Mesothelial cell of epicardium (in vitro differentiated cells): ENCODE results near the gene OR10X1. TPM values are rescaled to one million over a fixed set of nuclear protein-coding genes. Genes with fewer than 3 reads are reported as not detected.

ENCODE experiments used
- DNase-seq, 2 experiments: peaks; one replicate each; pipeline ENCODE4 v3.0.0; 2021; ENCODE audit warnings: low spot score in 2 of 2; ENCODE audit not compliant: unreplicated experiment in 2 of 2
- H3K27ac Mint-ChIP-seq: 2 replicates; pipeline ENCODE4 v1.8.0; 2021; ENCODE audit warnings: mixed read lengths
- H3K27me3 Mint-ChIP-seq: 2 replicates; pipeline ENCODE4 v1.8.0; 2021; ENCODE audit warnings: low read depth, mixed read lengths
- H3K36me3 Mint-ChIP-seq: 2 replicates; pipeline ENCODE4 v1.8.0; 2021; ENCODE audit warnings: mixed read lengths
- H3K4me1 Mint-ChIP-seq: 2 replicates; pipeline ENCODE4 v1.8.0; 2021; ENCODE audit warnings: mixed read lengths
- H3K4me3 Mint-ChIP-seq: 2 replicates; pipeline ENCODE4 v1.8.0; 2021; ENCODE audit warnings: mild to moderate bottlenecking, moderate library complexity, mixed read lengths
- H3K9me3 Mint-ChIP-seq: 2 replicates; pipeline ENCODE4 v1.8.0; 2021; ENCODE audit warnings: mixed read lengths
- CTCF ChIP-seq: fragments of 200-600 bp; sonication (generic); IDR thresholded peaks from one replicate; pipeline ENCODE4 v1.5.0; 2021; ENCODE audit warnings: antibody characterized with exemption; ENCODE audit not compliant: unreplicated experiment
- total RNA-seq: library from RNA; stranded (reverse); gene quantifications from 3 replicates; pipeline ENCODE4 v1.2.1, GENCODE V29; 2021

OR10X1 gene
- total RNA-seq, 1 donor from 2014 or later = not detected

GRCh38 chr1:158586942-158587341, 7.2 kb upstream of the OR10X1 start:
- Mint-ChIP-seq H3K27ac (no peak overlapping the region), H3K4me3 (no peak overlapping the region), H3K27me3 (no peaks in the 10 kb centered on the region), H3K36me3 (no peaks in the 10 kb centered on the region), H3K4me1 (peaks cover 7% of the 10 kb centered on the region), H3K9me3 (peaks cover 22% of the 10 kb centered on the region)
- TF ChIP-seq CTCF = no peak
- no peak for DNase-seq

- Mint-ChIP-seq H3K36me3 (no peaks in the 10 kb centered on the region), H3K4me1 (peaks cover 7% of the 10 kb centered on the region), H3K27ac (no peak overlapping the region), H3K9me3 (peaks cover 17% of the 10 kb centered on the region), H3K4me3 (no peak overlapping the region), H3K27me3 (no peaks in the 10 kb centered on the region)
- no peak for TF ChIP-seq CTCF
- DNase-seq = no peak
Measured at GRCh38 chr1:158583962-158584361, 4.3 kb upstream of the OR10X1 start.

DNA sequence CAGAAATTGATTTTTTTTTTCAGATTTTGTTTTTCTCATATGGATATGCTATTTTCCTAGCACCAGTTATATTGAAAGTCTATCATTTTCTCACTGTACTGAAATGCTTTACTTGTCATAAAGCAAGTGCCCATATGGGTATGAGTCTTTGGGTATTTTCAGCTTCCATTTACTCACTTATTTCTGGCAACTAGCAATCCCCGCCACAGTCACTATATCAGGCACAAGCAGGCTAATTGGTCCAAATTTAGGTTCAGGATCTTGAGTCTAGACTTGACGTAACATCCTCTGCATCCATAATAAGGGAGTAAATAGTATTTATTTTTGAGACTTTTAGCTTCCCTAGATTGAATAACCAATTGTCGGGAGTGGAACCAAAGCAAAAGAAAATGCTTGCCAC, 2.1 kb downstream of the OR10X1 start:
- DNase-seq = no peak
- Mint-ChIP-seq H3K4me3 (no peak overlapping the region), H3K9me3 (no peaks in the 10 kb centered on the region)

GRCh38 chr1:158572226-158572625, 7.5 kb downstream of the OR10X1 start:
- no peak for DNase-seq
- Mint-ChIP-seq H3K36me3 (no peaks in the 10 kb centered on the region), H3K9me3 (peaks cover 9% of the 10 kb centered on the region), H3K4me3 (no peak overlapping the region), H3K27me3 (peaks cover 6% of the 10 kb centered on the region), H3K4me1 (no peaks in the 10 kb centered on the region), H3K27ac (no peak overlapping the region)
- no peak for TF ChIP-seq CTCF

More for the DNA sequence above, 2.1 kb downstream of the OR10X1 start:
- H3K27ac Mint-ChIP-seq = no peak overlapping the region
- TF ChIP-seq CTCF = no peak
- no peaks in the 10 kb centered on the region for H3K36me3 Mint-ChIP-seq
- H3K4me1 Mint-ChIP-seq = peaks cover 2% of the 10 kb centered on the region
- no peaks in the 10 kb centered on the region for H3K27me3 Mint-ChIP-seq

GRCh38 chr1:158570480-158570879, 9.2 kb downstream of the OR10X1 start, which contains the start of gene OR6P1:
Gene OR6P1, minus strand, starts transcription at chr1:158570580. Its CDS starts 6,976 bp downstream, at chr1:158563604.
- Mint-ChIP-seq H3K9me3 (peaks cover 9% of the 10 kb centered on the region), H3K4me3 (no peak within 1 kb of the TSS)

More at GRCh38 chr1:158570480-158570879, 9.2 kb downstream of the OR10X1 start, which contains the start of gene OR6P1:
- peaks cover 6% of the 10 kb centered on the region for H3K27me3 Mint-ChIP-seq
- no peak within 1 kb of the TSS for H3K27ac Mint-ChIP-seq
- no peak for TF ChIP-seq CTCF
- H3K4me1 Mint-ChIP-seq = no peaks in the 10 kb centered on the region
- H3K36me3 Mint-ChIP-seq = no peaks in the 10 kb centered on the region
- no peak for DNase-seq
